ENCODE data around the gene ALDH4A1.
"Not testable (repeated sequence)": the region's sequence is repeated elsewhere in the genome, so short reads cannot be mapped to it uniquely, and the experiment has no call there.

ALDH4A1 gene

GRCh38 chr1:18854331-18855025 lies 47.9 kb downstream of the ALDH4A1 start:
- Mint-ChIP-seq H3K27me3 (no peaks in the 10 kb centered on the region), H3K9me3 (ENCODE audit: low read depth) (no peaks in the 10 kb centered on the region), H3K4me1 (ENCODE audit: low read depth) (no peaks in the 10 kb centered on the region), H3K4me3 (no peak overlapping the region), H3K27ac (no peak overlapping the region), H3K36me3 (no peaks in the 10 kb centered on the region)

- H3K27me3 Mint-ChIP-seq, result no peaks in the 10 kb centered on the region
- no peaks in the 10 kb centered on the region for H3K4me1 Mint-ChIP-seq (ENCODE audit: low read depth)
- H3K36me3 Mint-ChIP-seq, result no peaks in the 10 kb centered on the region
- H3K27ac Mint-ChIP-seq, result no peak overlapping the region
- no peak overlapping the region for H3K4me3 Mint-ChIP-seq
- no peaks in the 10 kb centered on the region for H3K9me3 Mint-ChIP-seq (ENCODE audit: low read depth)
Measured at GRCh38 chr1:18852501-18852900, 49.9 kb downstream of the ALDH4A1 start.

- Mint-ChIP-seq H3K27ac (no peak overlapping the region), H3K36me3 (no peaks in the 10 kb centered on the region), H3K9me3 (ENCODE audit: low read depth) (peaks cover under 1% of the 10 kb centered on the region), H3K4me1 (ENCODE audit: low read depth) (no peaks in the 10 kb centered on the region), H3K27me3 (no peaks in the 10 kb centered on the region), H3K4me3 (no peak overlapping the region)
Measured at GRCh38 chr1:18849261-18849711, 53.1 kb downstream of the ALDH4A1 start.

GRCh38 chr1:18847723-18848122 lies 54.6 kb downstream of the ALDH4A1 start:
- not testable (repeated sequence) for H3K36me3 Mint-ChIP-seq, H3K27ac Mint-ChIP-seq, H3K4me3 Mint-ChIP-seq

GRCh38 chr1:18840145-18840544 lies 62.2 kb downstream of the ALDH4A1 start:
- Mint-ChIP-seq H3K36me3 (no peaks in the 10 kb centered on the region), H3K27me3 (peaks cover 10% of the 10 kb centered on the region), H3K4me1 (ENCODE audit: low read depth) (no peaks in the 10 kb centered on the region), H3K4me3 (no peak overlapping the region), H3K27ac (no peak overlapping the region), H3K9me3 (ENCODE audit: low read depth) (peaks cover 6% of the 10 kb centered on the region)

More at GRCh38 chr1:18847723-18848122, 54.6 kb downstream of the ALDH4A1 start:
- H3K4me1 Mint-ChIP-seq (ENCODE audit: low read depth); H3K27me3 Mint-ChIP-seq; H3K9me3 Mint-ChIP-seq (ENCODE audit: low read depth): not testable (repeated sequence)

GRCh38 chr1:18836654-18837053 lies 65.7 kb downstream of the ALDH4A1 start:
- no peak overlapping the region for H3K27ac Mint-ChIP-seq
- no peaks in the 10 kb centered on the region for H3K4me1 Mint-ChIP-seq (ENCODE audit: low read depth)
- no peak overlapping the region for H3K4me3 Mint-ChIP-seq
- peaks cover 7% of the 10 kb centered on the region for H3K27me3 Mint-ChIP-seq
- no peaks in the 10 kb centered on the region for H3K36me3 Mint-ChIP-seq
- no peaks in the 10 kb centered on the region for H3K9me3 Mint-ChIP-seq (ENCODE audit: low read depth)

GRCh38 chr1:18832319-18832718 lies 70.0 kb downstream of the ALDH4A1 start:
- not testable (repeated sequence) for H3K4me3 Mint-ChIP-seq; H3K27ac Mint-ChIP-seq; H3K4me1 Mint-ChIP-seq (ENCODE audit: low read depth); H3K36me3 Mint-ChIP-seq; H3K27me3 Mint-ChIP-seq; H3K9me3 Mint-ChIP-seq (ENCODE audit: low read depth)

GRCh38 chr1:18831656-18832055 lies 70.7 kb downstream of the ALDH4A1 start:
- Mint-ChIP-seq H3K4me3 (no peak overlapping the region), H3K9me3 (ENCODE audit: low read depth) (no peaks in the 10 kb centered on the region), H3K27me3 (peaks cover 3% of the 10 kb centered on the region), H3K27ac (no peak overlapping the region), H3K36me3 (no peaks in the 10 kb centered on the region), H3K4me1 (ENCODE audit: low read depth) (no peaks in the 10 kb centered on the region)

GRCh38 chr1:18830596-18830995 lies 71.8 kb downstream of the ALDH4A1 start:
- no peaks in the 10 kb centered on the region for H3K4me1 Mint-ChIP-seq (ENCODE audit: low read depth)
- no peak overlapping the region for H3K27ac Mint-ChIP-seq
- H3K4me3 Mint-ChIP-seq, result no peak overlapping the region
- no peaks in the 10 kb centered on the region for H3K36me3 Mint-ChIP-seq
- H3K9me3 Mint-ChIP-seq (ENCODE audit: low read depth), result no peaks in the 10 kb centered on the region
- H3K27me3 Mint-ChIP-seq, result peaks cover 6% of the 10 kb centered on the region

GRCh38 chr1:18829671-18830070 lies 72.7 kb downstream of the ALDH4A1 start:
- Mint-ChIP-seq H3K36me3 (no peaks in the 10 kb centered on the region), H3K4me1 (ENCODE audit: low read depth) (no peaks in the 10 kb centered on the region), H3K4me3 (no peak overlapping the region), H3K9me3 (ENCODE audit: low read depth) (no peaks in the 10 kb centered on the region), H3K27me3 (peaks cover 5% of the 10 kb centered on the region), H3K27ac (no peak overlapping the region)

- H3K4me1 Mint-ChIP-seq (ENCODE audit: low read depth), result no peaks in the 10 kb centered on the region
- no peak overlapping the region for H3K4me3 Mint-ChIP-seq
- no peaks in the 10 kb centered on the region for H3K9me3 Mint-ChIP-seq (ENCODE audit: low read depth)
- H3K27ac Mint-ChIP-seq, result no peak overlapping the region
- H3K36me3 Mint-ChIP-seq, result no peaks in the 10 kb centered on the region
- H3K27me3 Mint-ChIP-seq, result peaks cover 5% of the 10 kb centered on the region
Measured at GRCh38 chr1:18828224-18828623, 74.1 kb downstream of the ALDH4A1 start.

GRCh38 chr1:18823438-18823837 lies 78.9 kb downstream of the ALDH4A1 start:
- no peak overlapping the region for H3K4me3 Mint-ChIP-seq
- H3K9me3 Mint-ChIP-seq (ENCODE audit: low read depth), result no peaks in the 10 kb centered on the region
- H3K36me3 Mint-ChIP-seq, result no peaks in the 10 kb centered on the region
- H3K27ac Mint-ChIP-seq, result no peak overlapping the region
- H3K4me1 Mint-ChIP-seq (ENCODE audit: low read depth), result no peaks in the 10 kb centered on the region
- H3K27me3 Mint-ChIP-seq, result peaks cover 18% of the 10 kb centered on the region
